Subcutaneous adipose tissue (tissue), 4 donors: ENCODE results near the gene TMEM51. TPM values are rescaled to one million over a fixed set of nuclear protein-coding genes. Genes with fewer than 3 reads are reported as not detected.

ENCODE experiments used
- CTCF ChIP-seq: fragments of 450-650 bp; IDR thresholded peaks from one replicate; pipeline ENCODE4 v1.5.1; 2016; ENCODE audit warnings: low read depth, mild to moderate bottlenecking, control low read depth, antibody characterized with exemption, moderate library complexity
- total RNA-seq, 4 donors: library from RNA; depleted of rRNA; stranded (reverse); fragments of >200 nt; gene quantifications; one replicate each; pipeline ENCODE4 v1.1.0, GENCODE V29; 2016

The TMEM51 gene, protein sequence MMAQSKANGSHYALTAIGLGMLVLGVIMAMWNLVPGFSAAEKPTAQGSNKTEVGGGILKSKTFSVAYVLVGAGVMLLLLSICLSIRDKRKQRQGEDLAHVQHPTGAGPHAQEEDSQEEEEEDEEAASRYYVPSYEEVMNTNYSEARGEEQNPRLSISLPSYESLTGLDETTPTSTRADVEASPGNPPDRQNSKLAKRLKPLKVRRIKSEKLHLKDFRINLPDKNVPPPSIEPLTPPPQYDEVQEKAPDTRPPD
- 1 to 10 TPM in 2 of 4 donors, under 1 TPM in 2; 0.94 to 8.5 (median 1.1) TPM for total RNA-seq

DNA sequence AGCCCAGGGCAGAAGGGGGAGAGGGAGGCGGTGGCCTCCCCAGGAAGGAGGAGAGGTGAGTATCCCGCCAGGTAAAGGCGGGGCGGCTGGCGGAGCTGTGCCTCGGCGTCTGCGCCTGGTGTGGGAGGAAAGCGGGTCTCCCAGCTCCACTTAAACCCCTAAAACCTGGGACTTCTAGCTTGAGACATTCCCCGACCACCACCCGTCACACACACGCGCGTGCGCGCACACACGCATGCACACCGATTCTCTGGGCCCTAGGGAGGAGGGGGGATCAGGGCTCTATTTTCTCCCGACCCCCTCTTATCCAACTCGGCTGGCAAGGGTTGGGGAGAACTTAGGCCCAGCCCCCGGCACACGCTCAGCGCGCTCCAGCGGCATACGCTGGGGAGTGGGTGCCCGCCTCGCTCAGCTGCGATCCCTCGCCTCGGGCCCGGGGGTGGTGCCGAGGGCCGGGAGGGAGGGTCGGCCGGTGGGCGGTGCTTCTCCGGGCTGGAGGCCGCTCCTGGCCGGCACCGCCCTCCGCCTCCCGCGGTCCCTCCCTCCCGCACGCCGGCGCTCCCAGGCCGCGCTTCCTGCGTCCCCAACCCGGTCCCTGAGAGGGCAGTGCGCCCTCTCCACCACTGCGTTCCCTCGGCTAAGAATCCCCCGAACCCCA is at the start of gene TMEM51:
Gene TMEM51 (plus strand): TSS at position 564 of the 658 bp plus-strand sequence. CDS start 61,341 bp downstream, outside the sequence.
- TF ChIP-seq CTCF, result no peak

- no peak for TF ChIP-seq CTCF
Measured at GRCh38 chr1:15103906-15104305, 49.6 kb upstream of the TMEM51 start.

DNA sequence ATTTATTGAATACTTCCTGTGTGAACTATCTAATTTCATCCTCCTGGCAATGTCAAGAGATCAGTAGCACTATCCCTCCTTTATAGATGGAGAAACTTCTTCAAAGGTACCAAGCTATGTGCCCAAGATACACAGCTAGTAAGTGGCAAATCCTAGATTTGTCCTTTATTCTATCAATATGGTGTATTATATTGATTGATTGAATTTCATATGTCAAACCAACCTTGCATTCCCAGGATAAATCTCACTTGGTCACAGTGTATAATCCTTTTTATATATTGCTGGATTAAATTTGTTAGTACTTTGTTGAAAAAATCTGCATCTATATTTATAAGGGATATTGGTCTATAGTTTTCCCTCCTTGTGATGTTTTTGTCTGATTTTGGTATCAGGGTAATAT is 48.8 kb upstream of the TMEM51 start:
- TF ChIP-seq CTCF, result no peak

DNA sequence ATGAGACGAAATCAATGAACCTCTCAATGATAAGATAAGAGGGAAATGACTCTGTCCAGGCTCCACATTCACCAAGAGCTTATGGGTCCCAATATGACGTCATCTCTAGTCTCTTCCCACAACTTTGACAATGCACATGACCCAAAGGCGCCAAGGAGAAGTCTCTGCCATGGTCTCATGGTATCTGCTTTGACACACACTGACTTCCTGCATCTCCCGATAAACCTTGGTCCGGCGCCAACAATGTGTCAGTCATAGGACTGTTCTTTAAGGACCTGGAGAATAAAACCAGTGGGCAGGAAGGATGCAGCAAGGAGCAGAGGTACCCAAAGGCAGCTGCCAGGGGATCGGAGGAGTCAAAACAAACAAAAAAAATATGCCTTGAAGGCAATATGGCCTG is 46.9 kb upstream of the TMEM51 start:
- no peak for TF ChIP-seq CTCF

- TF ChIP-seq CTCF, result no peak
Measured at GRCh38 chr1:15107058-15107687, 46.4 kb upstream of the TMEM51 start.

DNA sequence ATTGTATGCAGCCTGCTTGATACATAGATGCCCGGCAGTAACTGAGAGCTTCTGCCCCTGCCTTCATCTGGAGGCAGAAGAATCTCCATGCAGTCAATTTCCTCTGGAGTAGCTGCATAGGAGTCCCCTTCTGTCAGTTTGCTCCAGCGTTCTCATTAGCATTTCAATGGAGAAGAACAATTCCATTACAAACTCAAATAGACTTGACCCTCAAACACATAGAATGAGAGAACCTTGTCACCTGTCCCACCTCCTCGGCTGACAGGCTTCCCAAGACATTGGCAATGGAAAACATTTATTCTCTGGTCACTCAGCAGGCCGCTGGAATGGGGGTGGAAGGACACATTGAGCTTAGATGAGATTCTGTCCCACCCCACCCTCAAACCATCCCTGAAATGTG is 45.6 kb upstream of the TMEM51 start:
- TF ChIP-seq CTCF, result no peak

DNA sequence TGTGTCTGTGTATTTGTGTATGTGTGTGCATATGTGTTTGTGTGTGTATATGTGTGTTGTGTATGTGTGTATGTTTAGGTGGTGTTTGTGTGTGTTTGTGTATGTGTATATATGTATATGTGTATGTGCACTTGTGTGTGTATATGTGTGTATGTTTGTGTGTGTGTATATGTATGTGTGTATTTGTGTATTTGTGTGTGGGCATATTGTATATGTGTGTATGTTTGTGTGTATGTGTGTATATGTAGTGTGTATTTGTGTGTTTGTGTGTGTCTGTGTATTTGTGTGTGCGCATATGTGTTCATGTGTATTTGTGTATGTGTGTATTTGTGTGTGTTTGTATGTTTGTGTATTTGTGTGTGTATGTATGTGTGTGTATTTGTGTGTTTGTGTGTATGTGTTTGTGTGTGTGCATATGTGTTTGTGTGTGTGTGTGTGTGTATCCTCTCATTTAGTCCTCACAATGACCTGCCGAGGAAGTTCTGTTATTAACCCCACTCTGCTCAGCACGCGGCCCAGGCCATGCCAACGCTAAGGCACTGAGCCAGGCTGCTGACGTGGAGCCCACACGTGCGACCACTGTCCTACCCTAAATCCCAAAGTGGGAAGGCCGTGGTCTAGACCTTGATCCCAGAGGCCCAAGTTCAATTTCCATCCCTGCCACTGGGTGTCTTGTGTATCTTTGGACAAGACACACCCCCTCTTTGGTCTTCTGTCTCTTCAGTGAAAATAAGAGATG is 43.2 kb upstream of the TMEM51 start:
- no peak for TF ChIP-seq CTCF
